HepG2 (cell line): Measurements from ENCODE around the gene TFEB. TPM values are rescaled to one million over a fixed set of nuclear protein-coding genes. Genes with fewer than 3 reads are reported as not detected.
A peak's percentile ranks its signal among the peaks of the same experiment; 100 is the strongest.

Experiments
- AGO2 ChIP-seq: fragments of 200-400 bp; formaldehyde crosslinking; optimal IDR thresholded peaks from 2 replicates; pipeline ENCODE3; 2017; ENCODE audit warnings: mild to moderate bottlenecking, low read depth, low read length, moderate library complexity
- DR1 ChIP-seq: sonication (generic); formaldehyde crosslinking; IDR thresholded peaks from 2 replicates; pipeline ENCODE4 v1.8.0; 2021; ENCODE audit warnings: mild to moderate bottlenecking, missing genetic modification reagents, inconsistent platforms
- HDAC6 ChIP-seq: fragments of 200-600 bp; sonication (generic); IDR thresholded peaks from 2 replicates; pipeline ENCODE4 v1.7.0; 2017; ENCODE audit warnings: mild to moderate bottlenecking, antibody characterized with exemption, low read length, low read depth
- HOXD1 ChIP-seq: sonication (generic); formaldehyde crosslinking; IDR thresholded peaks from 2 replicates; pipeline ENCODE4 v1.5.0; 2020; ENCODE audit warnings: missing genetic modification reagents
- IKZF1 ChIP-seq: fragments of 450-650 bp; IDR thresholded peaks from 2 replicates; pipeline ENCODE4 v1.7.1; 2016
- KLF9 ChIP-seq: IDR thresholded peaks from 2 replicates; pipeline ENCODE4 v1.6.1; 2016; ENCODE audit warnings: low read depth
- MBNL3 ChIP-seq: fragments of 250-450 bp; sonication (Bioruptor Pico); conservative IDR thresholded peaks from 2 replicates; pipeline ENCODE4 v1.8.0; 2022; ENCODE audit warnings: mild to moderate bottlenecking, inconsistent platforms
- MTA3 ChIP-seq: sonication (generic); formaldehyde crosslinking; IDR thresholded peaks from 2 replicates; pipeline ENCODE4 v1.4.0; 2020; ENCODE audit warnings: missing genetic modification reagents
- NFYB ChIP-seq: sonication (generic); formaldehyde crosslinking; IDR thresholded peaks from 2 replicates; pipeline ENCODE4 v1.4.0; 2020; ENCODE audit warnings: missing genetic modification reagents
- NR2F1 ChIP-seq, 2 experiments: fragments of 450-650 bp in 1 of 2; formaldehyde crosslinking in 1 of 2; IDR thresholded peaks; 2 replicates each; pipeline versions ENCODE4 v1.5.0 to v1.6.1; 2016 to 2020; ENCODE audit warnings: mild to moderate bottlenecking in 1 of 2, missing compliant biosample characterization in 1 of 2, missing genetic modification reagents in 1 of 2, moderate library complexity in 1 of 2
- PHF21A ChIP-seq: sonication (generic); formaldehyde crosslinking; IDR thresholded peaks from 2 replicates; pipeline ENCODE4 v1.5.0; 2020; ENCODE audit warnings: mild to moderate bottlenecking, missing genetic modification reagents
- YY1 ChIP-seq: IDR thresholded peaks from 2 replicates; pipeline ENCODE4 v1.6.1; 2011; ENCODE audit warnings: low read length, low read depth, moderate library complexity, mild to moderate bottlenecking; ENCODE audit not compliant: insufficient read depth, insufficient replicate concordance
- ZNF577 ChIP-seq: sonication (generic); formaldehyde crosslinking; IDR thresholded peaks from 2 replicates; pipeline ENCODE4 v1.4.0; 2020; ENCODE audit warnings: mild to moderate bottlenecking, low read depth, missing genetic modification reagents, borderline replicate concordance
- ZNF782 ChIP-seq: sonication (generic); formaldehyde crosslinking; IDR thresholded peaks from 2 replicates; pipeline ENCODE4 v1.4.0; 2020; ENCODE audit warnings: missing genetic modification reagents, mild to moderate bottlenecking, borderline replicate concordance
- ZNF816 ChIP-seq: sonication (generic); formaldehyde crosslinking; IDR thresholded peaks from 2 replicates; pipeline ENCODE4 v1.8.0; 2022; ENCODE audit warnings: missing genetic modification reagents, mild to moderate bottlenecking, borderline replicate concordance
- polyA plus RNA-seq, 8 experiments: library from polyadenylated mRNA; depleted of rRNA in 3 of 8; stranded (reverse) in 7 of 8; unstranded in 1 of 8; fragments of >200 nt; fragmentation: Illumina TruSeq in 4 of 8; extraction: Trizol in 4 of 8; gene quantifications; 2 replicates each; pipeline versions ENCODE4 v1.2.1 to v1.2.3, GENCODE V29; 2011 to 2016; ENCODE audit warnings: low read depth in 4 of 8, missing spikeins in 1 of 8, mixed read lengths in 1 of 8; ENCODE audit not compliant: insufficient read depth in 1 of 8
- total RNA-seq, 5 experiments: library from RNA; depleted of rRNA; stranded (reverse); fragments of >200 nt; fragmentation: Illumina TruSeq; extraction: Trizol; gene quantifications; 2 replicates each; pipeline ENCODE4 v1.2.3, GENCODE V29; 2016; ENCODE audit warnings: low read depth in 1 of 5
- TF ChIP-seq, protein P1 (sequence below): sonication (generic); formaldehyde crosslinking; IDR thresholded peaks from 2 replicates; pipeline ENCODE4 v1.4.0; 2020; ENCODE audit warnings: mild to moderate bottlenecking, low read depth, missing genetic modification reagents
- TF ChIP-seq, protein P2 (sequence below): sonication (generic); formaldehyde crosslinking; IDR thresholded peaks from 2 replicates; pipeline ENCODE4 v1.5.0; 2020; ENCODE audit warnings: missing genetic modification reagents
- TF ChIP-seq, protein P3 (sequence below): sonication (generic); formaldehyde crosslinking; IDR thresholded peaks from 2 replicates; pipeline ENCODE4 v1.5.0; 2020; ENCODE audit warnings: missing genetic modification reagents
- TF ChIP-seq, protein P4 (sequence below): sonication (generic); formaldehyde crosslinking; IDR thresholded peaks from 2 replicates; pipeline ENCODE4 v1.5.0; 2020; ENCODE audit warnings: missing genetic modification reagents, mild to moderate bottlenecking, borderline replicate concordance

TFEB gene
- total and polyA plus RNA-seq, 2 of the 13 experiments (the other 11 are each of a cell fraction or from before 2014, with no cell fraction given), result 13.3 to 18.7 TPM

DNA sequence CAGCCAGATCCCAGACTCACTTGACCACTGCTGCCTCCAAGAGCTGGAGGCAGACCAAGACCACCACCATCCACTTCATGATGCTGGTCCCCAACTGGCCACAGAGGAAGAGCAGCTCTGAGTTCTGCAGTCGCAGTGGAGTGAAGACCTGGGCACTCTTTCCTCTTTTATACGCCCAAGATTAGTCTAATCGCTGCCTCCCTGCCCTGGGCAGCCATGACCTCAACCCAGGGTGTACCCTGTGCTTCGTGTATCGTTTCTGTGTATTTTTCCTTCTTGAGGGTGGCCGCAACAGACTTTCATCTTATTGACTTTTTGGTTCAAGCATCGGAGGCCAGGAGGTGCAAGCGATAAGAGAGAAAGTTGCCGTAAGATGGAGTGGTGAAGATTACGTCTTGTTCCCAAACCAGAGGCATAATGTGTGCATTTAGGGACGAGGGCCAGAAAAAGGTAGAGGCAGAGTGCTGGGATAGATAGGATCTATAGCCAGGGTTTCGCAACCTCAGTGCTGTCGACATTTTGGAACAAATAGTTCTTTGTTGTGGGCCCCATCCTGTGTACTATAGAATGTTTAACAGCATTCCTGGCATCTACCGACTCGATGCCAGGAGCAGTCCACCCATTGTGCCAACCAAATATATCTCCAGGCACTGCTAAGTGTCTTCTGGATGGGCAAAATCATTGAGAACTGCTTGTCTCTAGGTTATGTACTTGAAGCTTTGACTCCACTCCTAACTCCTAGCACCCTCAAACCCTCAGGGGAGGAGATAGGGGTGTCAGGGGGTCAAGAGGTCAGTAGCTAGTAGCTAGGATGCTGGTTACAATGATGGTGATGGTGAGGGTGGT lies 12.1 kb upstream of the TFEB start, which contains the start of gene PGC (continued):
- TF ChIP-seq ZNF782 (CRISPR knock-in tag) (peak; percentile 86; the same call in 1 of the 2 replicates), KLF9 (CRISPR knock-in tag) (no peak; the same call in 1 of the 2 replicates), IKZF1 (no peak), NFYB (no peak), ZNF577 (CRISPR knock-in tag) (no peak), NR2F1 (CRISPR knock-in tag; IDR thresholded peaks at IDR 0.05) (peak; percentile 13 to 65; a peak in 3 of 4 replicates), AGO2 (no peak), MTA3 (no peak), HDAC6 (no peak), HOXD1 (CRISPR knock-in tag) (0 out of 2 replicates have a peak, but pooled peaks have one; percentile 65), PHF21A (peak; percentile 97), MBNL3 (CRISPR knock-in tag) (no peak), DR1 (CRISPR knock-in tag) (peak; percentile 73; the same call in 1 of the 2 replicates), YY1 (peak; percentile 62), ZNF816 (CRISPR knock-in tag) (peak; percentile 66; the same call in 1 of the 2 replicates)
- TF ChIP-seq, protein P1, sequence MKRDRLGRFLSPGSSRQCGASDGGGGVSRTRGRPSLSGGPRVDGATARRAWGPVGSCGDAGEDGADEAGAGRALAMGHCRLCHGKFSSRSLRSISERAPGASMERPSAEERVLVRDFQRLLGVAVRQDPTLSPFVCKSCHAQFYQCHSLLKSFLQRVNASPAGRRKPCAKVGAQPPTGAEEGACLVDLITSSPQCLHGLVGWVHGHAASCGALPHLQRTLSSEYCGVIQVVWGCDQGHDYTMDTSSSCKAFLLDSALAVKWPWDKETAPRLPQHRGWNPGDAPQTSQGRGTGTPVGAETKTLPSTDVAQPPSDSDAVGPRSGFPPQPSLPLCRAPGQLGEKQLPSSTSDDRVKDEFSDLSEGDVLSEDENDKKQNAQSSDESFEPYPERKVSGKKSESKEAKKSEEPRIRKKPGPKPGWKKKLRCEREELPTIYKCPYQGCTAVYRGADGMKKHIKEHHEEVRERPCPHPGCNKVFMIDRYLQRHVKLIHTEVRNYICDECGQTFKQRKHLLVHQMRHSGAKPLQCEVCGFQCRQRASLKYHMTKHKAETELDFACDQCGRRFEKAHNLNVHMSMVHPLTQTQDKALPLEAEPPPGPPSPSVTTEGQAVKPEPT (CRISPR knock-in tag), result 0 out of 2 replicates have a peak, but pooled peaks have one; percentile 59
- TF ChIP-seq, protein P2, sequence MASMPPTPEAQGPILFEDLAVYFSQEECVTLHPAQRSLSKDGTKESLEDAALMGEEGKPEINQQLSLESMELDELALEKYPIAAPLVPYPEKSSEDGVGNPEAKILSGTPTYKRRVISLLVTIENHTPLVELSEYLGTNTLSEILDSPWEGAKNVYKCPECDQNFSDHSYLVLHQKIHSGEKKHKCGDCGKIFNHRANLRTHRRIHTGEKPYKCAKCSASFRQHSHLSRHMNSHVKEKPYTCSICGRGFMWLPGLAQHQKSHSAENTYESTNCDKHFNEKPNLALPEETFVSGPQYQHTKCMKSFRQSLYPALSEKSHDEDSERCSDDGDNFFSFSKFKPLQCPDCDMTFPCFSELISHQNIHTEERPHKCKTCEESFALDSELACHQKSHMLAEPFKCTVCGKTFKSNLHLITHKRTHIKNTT (CRISPR knock-in tag), result no peak
- TF ChIP-seq, protein P3, sequence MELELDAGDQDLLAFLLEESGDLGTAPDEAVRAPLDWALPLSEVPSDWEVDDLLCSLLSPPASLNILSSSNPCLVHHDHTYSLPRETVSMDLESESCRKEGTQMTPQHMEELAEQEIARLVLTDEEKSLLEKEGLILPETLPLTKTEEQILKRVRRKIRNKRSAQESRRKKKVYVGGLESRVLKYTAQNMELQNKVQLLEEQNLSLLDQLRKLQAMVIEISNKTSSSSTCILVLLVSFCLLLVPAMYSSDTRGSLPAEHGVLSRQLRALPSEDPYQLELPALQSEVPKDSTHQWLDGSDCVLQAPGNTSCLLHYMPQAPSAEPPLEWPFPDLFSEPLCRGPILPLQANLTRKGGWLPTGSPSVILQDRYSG (CRISPR knock-in tag), result no peak
- TF ChIP-seq, protein P4, sequence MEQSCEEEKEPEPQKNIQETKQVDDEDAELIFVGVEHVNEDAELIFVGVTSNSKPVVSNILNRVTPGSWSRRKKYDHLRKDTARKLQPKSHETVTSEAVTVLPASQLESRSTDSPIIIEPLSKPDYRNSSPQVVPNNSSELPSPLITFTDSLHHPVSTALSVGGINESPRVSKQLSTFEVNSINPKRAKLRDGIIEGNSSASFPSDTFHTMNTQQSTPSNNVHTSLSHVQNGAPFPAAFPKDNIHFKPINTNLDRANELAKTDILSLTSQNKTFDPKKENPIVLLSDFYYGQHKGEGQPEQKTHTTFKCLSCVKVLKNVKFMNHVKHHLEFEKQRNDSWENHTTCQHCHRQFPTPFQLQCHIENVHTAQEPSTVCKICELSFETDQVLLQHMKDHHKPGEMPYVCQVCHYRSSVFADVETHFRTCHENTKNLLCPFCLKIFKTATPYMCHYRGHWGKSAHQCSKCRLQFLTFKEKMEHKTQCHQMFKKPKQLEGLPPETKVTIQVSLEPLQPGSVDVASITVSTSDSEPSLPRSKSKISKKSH, result no peak
